Subcutaneous adipose tissue (tissue), 4 donors: ENCODE measurements around the gene ACSL4. TPM values are rescaled to one million over a fixed set of nuclear protein-coding genes. Genes with fewer than 3 reads are reported as not detected.

Source experiments
- CTCF ChIP-seq: fragments of 450-650 bp; IDR thresholded peaks from one replicate; pipeline ENCODE4 v1.5.1; 2016; ENCODE audit warnings: low read depth, mild to moderate bottlenecking, control low read depth, antibody characterized with exemption, moderate library complexity
- total RNA-seq, 4 donors: library from RNA; depleted of rRNA; stranded (reverse); fragments of >200 nt; gene quantifications; one replicate each; pipeline ENCODE4 v1.1.0, GENCODE V29; 2016

ACSL4 gene
- total RNA-seq, 4 donors from 2014 or later, result 85.9 to 192 (median 92.9) TPM

GRCh38 chrX:109638158-109638557, 94.9 kb downstream of the ACSL4 start:
- no peak for TF ChIP-seq CTCF

DNA sequence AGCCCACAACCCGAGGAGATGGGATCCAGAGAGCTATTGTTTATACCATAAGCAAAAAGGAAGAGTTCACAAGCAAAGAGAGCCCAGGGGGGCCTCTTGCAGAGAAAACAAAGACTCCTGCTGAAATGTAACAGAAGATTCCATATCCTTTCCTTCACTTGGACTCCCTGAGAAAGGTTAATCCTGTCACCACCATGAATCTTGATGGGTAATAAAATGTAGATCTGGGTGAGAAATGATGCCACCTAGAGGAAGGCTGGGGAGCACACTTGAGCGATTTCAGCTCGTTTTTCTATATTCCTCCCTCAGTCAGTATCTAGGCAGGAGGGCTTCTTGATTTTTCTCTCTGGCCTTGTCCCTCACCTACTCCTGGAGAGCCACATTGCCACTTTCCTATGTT, 97.9 kb downstream of the ACSL4 start:
- TF ChIP-seq CTCF, result no peak

- TF ChIP-seq CTCF, result no peak
Measured at GRCh38 chrX:109632906-109633504, 100.1 kb downstream of the ACSL4 start.

- TF ChIP-seq CTCF, result no peak
Measured at GRCh38 chrX:109629310-109629709, 103.7 kb downstream of the ACSL4 start.

DNA sequence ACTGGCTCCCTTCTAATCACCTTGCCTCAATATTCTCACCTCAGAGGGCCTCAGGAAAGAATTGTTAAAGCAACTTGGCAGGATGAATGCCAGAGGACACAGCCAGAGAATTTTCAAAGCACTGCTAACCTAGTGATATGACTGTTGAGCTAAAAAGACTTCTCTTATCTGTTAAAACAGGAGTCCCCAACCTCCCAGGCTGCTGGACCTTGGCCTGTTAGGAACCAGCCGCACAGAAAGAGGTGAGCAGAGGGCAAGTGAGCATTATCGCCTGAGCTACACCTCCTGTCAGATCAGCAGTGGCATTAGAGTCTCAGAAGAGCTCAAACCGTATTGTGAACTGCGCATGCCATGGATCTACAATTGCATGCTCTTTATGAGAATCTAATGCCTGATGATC, 106.4 kb downstream of the ACSL4 start:
- no peak for TF ChIP-seq CTCF

- no peak for TF ChIP-seq CTCF
Measured at GRCh38 chrX:109624641-109625616, 108.1 kb downstream of the ACSL4 start, which contains the start of gene KCNE5. KCNE5 (minus strand) TSS chrX:109625172; CDS start chrX:109625020, 152 bp downstream.

DNA sequence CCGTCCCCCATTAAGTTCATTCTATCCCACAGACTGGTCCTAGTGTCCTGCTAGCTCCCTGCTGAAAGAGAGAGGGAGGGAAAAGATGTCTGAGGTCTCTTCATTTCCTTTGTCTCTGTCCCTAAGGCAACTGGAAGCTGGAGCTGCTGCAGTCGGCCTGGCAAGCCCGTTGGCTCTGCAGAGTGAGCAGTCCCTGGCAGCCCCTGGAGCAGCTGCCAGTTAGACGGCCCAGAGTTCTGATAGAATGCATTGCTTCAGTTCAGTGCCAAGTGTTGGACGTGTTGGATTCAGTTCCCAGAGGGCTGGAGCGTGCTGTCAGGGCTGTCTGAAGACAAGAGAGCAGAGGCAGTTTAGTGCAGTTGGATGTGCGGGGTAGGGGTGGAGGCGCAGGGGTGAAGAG, 109.1 kb downstream of the ACSL4 start:
- no peak for TF ChIP-seq CTCF
